BE2C (cell line): ENCODE measurements around the gene MGAT4A.

Experiments used
- DNase-seq: peaks from one replicate; pipeline ENCODE4 v3.0.0-alpha.2; 2020
- H3K27me3 ChIP-seq: fragments of 250-450 bp; sonication (Bioruptor Pico); 2 replicates; pipeline ENCODE4 v1.5.1; 2020; ENCODE audit warnings: mild to moderate bottlenecking
- H3K36me3 ChIP-seq: fragments of 250-450 bp; sonication (Bioruptor Pico); 2 replicates; pipeline ENCODE4 v1.5.1; 2020; ENCODE audit warnings: mild to moderate bottlenecking
- H3K4me1 ChIP-seq: fragments of 250-450 bp; sonication (Bioruptor Pico); 2 replicates; pipeline ENCODE4 v1.5.1; 2020
- H3K4me3 ChIP-seq: 2 replicates; pipeline ENCODE4 v1.5.1; 2011; ENCODE audit warnings: low read depth, low read length
- H3K9me3 ChIP-seq: fragments of 250-450 bp; sonication (Bioruptor Pico); 2 replicates; pipeline ENCODE4 v1.5.1; 2020
- CTCF ChIP-seq: IDR thresholded peaks from 2 replicates; pipeline ENCODE4 v1.5.1; 2012; ENCODE audit warnings: mild to moderate bottlenecking, low read depth, low read length

The MGAT4A gene

DNA sequence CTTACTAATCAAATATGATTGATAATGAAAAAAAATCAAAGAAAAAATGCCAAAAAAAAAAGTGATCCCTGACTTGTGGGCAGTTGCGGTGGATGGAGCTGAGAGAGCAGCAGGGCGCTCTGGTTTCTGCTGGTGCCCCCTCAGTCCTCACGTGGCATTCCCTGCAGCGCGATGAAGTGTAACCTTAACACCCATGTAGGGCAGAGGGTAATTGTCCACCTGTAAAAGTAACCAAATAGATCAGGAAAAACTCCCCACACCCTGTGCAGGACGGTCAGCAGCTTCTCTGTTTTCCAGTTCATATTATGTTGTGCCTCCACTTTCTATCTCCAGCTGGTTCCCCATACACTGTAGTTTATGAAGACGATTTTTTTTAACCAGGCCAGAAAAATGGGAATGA is 147.7 kb downstream of the MGAT4A start:
- TF ChIP-seq CTCF = no peak

GRCh38 chr2:98582523-98582922 is 148.4 kb downstream of the MGAT4A start:
- no peak overlapping the region for H3K4me3 ChIP-seq
- no peaks in the 10 kb centered on the region for H3K4me1 ChIP-seq
- no peaks in the 10 kb centered on the region for H3K9me3 ChIP-seq
- H3K27me3 ChIP-seq = no peaks in the 10 kb centered on the region
- DNase-seq = no peak
- no peak for TF ChIP-seq CTCF
- H3K36me3 ChIP-seq = no peaks in the 10 kb centered on the region

More for the DNA sequence above, 147.7 kb downstream of the MGAT4A start:
- H3K9me3 ChIP-seq = no peaks in the 10 kb centered on the region
- no peak overlapping the region for H3K4me3 ChIP-seq
- no peak for DNase-seq
- no peaks in the 10 kb centered on the region for H3K27me3 ChIP-seq
- no peaks in the 10 kb centered on the region for H3K4me1 ChIP-seq
- H3K36me3 ChIP-seq = no peaks in the 10 kb centered on the region

DNA sequence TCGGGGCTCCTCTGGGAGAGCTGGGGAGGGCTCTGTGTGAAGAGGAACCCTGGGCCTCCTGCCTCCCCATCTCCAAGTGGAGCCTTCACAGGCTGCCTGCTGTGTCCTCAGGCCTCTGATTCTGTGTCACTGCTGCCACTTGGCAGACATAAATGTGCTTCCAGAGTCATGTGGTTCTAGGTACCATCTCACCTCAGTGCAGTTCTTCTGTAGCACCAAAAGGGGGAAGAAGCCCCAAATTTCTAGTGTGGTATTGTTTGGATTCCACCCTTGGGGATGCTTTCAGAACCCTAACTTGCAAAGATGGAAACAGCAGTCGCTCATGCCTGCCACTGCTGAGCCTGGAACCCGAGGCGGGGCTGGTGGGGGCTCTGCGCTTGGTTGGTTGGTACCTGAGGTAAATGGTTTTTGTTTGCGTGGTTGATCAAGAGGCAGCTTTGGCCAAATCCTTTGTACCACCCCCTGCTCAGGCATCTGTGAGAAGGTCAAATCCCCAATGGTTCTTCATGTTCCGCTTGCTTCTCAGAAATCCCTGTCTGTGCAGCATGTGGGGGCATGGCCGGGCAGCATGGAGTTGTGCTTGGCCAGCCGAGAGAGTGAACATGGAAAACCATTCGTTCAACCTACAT is 150.2 kb downstream of the MGAT4A start:
- Histone ChIP-seq H3K36me3 (no peaks in the 10 kb centered on the region), H3K27me3 (no peaks in the 10 kb centered on the region), H3K4me1 (no peaks in the 10 kb centered on the region), H3K9me3 (no peaks in the 10 kb centered on the region), H3K4me3 (no peak overlapping the region)
- no peak for TF ChIP-seq CTCF
- DNase-seq = no peak

DNA sequence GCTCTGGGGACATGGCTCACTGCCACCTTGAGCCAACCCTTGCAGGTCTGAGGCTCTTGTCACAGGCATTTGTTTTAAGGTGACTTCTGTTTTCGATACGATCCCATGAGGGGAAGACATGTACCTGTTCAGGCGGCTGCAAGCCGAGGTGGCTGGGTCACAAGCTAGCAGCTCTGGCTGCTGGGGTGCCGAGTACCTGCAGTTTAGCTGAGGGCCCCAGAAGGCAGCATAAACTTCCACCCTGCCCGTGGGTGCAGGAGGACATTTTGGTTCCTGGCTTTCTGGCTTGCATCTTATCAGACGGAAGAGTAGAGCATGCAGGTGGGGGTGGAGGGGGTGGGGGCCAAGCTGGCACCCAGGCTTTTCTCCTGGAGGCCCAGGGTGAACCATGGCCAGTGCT is 151.0 kb downstream of the MGAT4A start:
- H3K27me3 ChIP-seq = no peaks in the 10 kb centered on the region
- H3K4me1 ChIP-seq = no peaks in the 10 kb centered on the region
- DNase-seq = no peak
- TF ChIP-seq CTCF = no peak
- H3K4me3 ChIP-seq = no peak overlapping the region
- H3K36me3 ChIP-seq = no peaks in the 10 kb centered on the region
- H3K9me3 ChIP-seq = no peaks in the 10 kb centered on the region

GRCh38 chr2:98578231-98578630 is 152.7 kb downstream of the MGAT4A start:
- no peaks in the 10 kb centered on the region for H3K36me3 ChIP-seq

More at GRCh38 chr2:98578231-98578630, 152.7 kb downstream of the MGAT4A start:
- no peak for DNase-seq
- TF ChIP-seq CTCF = no peak
- no peak overlapping the region for H3K4me3 ChIP-seq
- no peaks in the 10 kb centered on the region for H3K9me3 ChIP-seq
- no peaks in the 10 kb centered on the region for H3K27me3 ChIP-seq
- H3K4me1 ChIP-seq = no peaks in the 10 kb centered on the region
